ENCODE results near the gene HCAR2.
"Not testable (repeated sequence)": the region's sequence is repeated elsewhere in the genome, so short reads cannot be mapped to it uniquely, and the experiment has no call there.

The HCAR2 gene

GRCh38 chr12:122702890-122703611, at the start of gene HCAR2:
Gene HCAR2 (minus strand): TSS chr12:122703357. CDS start chr12:122703283, 74 bp downstream.
- DNase-seq (ENCODE audit: extremely low spot score); POLR2A ChIA-PET; CTCF ChIA-PET: not testable (repeated sequence)

DNA sequence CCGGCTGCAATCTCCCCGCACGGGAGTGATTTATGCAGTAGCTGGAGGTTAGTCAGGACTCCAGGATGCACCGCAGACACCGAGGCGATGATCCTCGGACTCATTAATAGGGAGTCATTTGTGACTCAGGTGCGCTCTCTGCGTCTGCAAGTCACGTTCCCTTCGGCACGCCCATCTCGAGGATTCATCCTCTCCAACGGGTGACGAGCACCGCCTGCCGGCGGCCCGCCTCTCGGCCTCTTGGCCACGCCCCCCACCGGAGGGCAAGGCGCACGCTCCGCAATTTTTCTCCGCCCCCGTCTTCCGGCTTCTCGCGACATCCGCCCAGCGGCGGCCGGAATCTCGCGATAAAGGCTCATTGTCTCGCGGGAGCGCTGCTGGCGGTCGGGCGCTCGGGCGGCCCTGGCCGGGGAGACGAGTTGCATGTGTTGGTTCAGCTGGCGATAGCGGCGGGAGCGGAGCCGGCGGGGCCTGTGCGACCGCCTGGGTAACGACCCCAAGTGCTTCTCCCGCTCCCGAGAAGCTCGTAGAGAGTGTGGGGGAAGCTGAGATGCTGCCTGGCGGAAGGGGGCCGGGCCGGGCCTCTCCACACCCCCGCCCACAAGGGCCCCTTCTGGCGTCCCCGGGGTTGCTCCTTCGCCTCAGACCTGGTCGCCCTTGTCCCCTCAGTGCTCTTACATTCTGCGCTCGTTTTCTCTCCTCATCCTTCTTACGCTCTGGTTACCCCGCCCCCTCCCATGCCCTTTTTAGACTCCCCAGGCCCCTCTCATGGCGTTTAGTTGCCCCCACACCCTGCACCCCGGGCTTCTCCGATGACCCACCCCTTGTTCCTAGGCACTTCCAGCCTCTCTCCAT, 49.5 kb upstream of the HCAR2 start, which contains the start of gene DENR:
Gene DENR, plus strand, starts transcription at position 361 of the 855 bp plus-strand sequence. CDS start 878 bp downstream, outside the sequence.
- POLR2A ChIA-PET, result no interaction called here
- DNase-seq (ENCODE audit: extremely low spot score), result peak; percentile 96
- peak; percentile 95 for TF ChIP-seq CTCF (IDR thresholded peaks at IDR 0.05; ENCODE audit: control extremely low read depth, extremely low read depth, low read depth, missing control alignments)
- CTCF ChIA-PET, result interaction anchor here (0.6 to 3.1 kb wide), 11 partner anchors 10 to 152 kb away, joined by 3 to 34 read pairs (median 4); no protein-coding TSS in a partner anchor

- DNase-seq (ENCODE audit: extremely low spot score); CTCF ChIA-PET; POLR2A ChIA-PET: not testable (repeated sequence)
Measured at GRCh38 chr12:122750781-122751515, 47.8 kb upstream of the HCAR2 start.

DNA sequence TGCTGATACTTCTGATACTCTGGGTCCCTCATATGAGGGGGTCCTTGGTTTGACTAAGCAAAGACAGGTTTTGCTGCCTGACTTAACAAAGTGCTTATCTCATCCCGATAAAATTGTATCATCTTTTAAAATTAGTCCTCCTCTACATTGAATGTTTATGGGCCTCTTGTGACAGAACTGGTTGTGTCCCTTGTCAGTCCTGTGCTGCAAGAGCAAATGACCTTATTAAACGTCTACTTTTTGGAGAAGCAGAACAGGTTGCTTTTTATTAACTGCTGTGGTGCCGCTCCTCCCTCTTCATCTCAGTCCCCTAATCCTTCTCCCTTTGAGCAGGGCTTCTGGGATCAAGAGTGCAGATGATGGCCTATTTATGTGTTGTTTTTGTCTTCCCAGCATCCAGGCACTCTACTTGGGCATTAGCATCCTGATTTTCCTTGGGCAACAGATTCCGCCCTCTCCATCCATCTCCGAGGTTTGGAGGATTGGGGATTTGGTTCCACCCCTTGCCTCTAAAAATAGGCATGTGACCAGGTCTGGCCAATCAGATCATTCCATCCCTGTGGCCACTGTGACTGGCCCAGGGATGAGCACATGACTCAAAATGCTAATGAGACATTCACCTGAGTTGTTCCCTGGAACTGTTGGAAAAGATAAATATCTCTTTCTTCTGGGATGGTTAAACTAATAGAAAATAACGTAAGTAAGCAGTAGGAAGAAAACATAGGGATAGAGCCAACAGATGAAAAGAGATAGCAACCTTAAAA, 46.6 kb upstream of the HCAR2 start:
- no peak for DNase-seq (ENCODE audit: extremely low spot score)
- TF ChIP-seq CTCF (IDR thresholded peaks at IDR 0.05; ENCODE audit: control extremely low read depth, extremely low read depth, low read depth, missing control alignments), result no peak
- POLR2A ChIA-PET, result no interaction called here
- CTCF ChIA-PET, result interaction anchor here (1.7 kb wide), 1 partner anchor 112 kb away, joined by 11 read pairs; no protein-coding TSS in a partner anchor

- ChIA-PET POLR2A (no interaction called here), CTCF (interaction anchor here (1.1 to 1.2 kb wide), 2 partner anchors 109 to 110 kb away, joined by 3 read pairs; no protein-coding TSS in a partner anchor)
- no peak for DNase-seq (ENCODE audit: extremely low spot score)
- TF ChIP-seq CTCF (IDR thresholded peaks at IDR 0.05; ENCODE audit: control extremely low read depth, extremely low read depth, low read depth, missing control alignments), result no peak
Measured at GRCh38 chr12:122747224-122748135, 44.3 kb upstream of the HCAR2 start.

GRCh38 chr12:122743895-122744525, 40.9 kb upstream of the HCAR2 start:
- DNase-seq (ENCODE audit: extremely low spot score), result no peak
- no peak for TF ChIP-seq CTCF (IDR thresholded peaks at IDR 0.05; ENCODE audit: control extremely low read depth, extremely low read depth, low read depth, missing control alignments)
- ChIA-PET POLR2A (no interaction called here), CTCF (no interaction called here)

Measured in GM10248 (cell line).